ENCODE measurements around the gene TARS1. TPM values are rescaled to one million over a fixed set of nuclear protein-coding genes. Genes with fewer than 3 reads are reported as not detected.

TARS1 gene
- total and polyA plus RNA-seq, 2 of the 4 experiments (the other 2 are of a cell fraction): 90.8 to 175 TPM

DNA sequence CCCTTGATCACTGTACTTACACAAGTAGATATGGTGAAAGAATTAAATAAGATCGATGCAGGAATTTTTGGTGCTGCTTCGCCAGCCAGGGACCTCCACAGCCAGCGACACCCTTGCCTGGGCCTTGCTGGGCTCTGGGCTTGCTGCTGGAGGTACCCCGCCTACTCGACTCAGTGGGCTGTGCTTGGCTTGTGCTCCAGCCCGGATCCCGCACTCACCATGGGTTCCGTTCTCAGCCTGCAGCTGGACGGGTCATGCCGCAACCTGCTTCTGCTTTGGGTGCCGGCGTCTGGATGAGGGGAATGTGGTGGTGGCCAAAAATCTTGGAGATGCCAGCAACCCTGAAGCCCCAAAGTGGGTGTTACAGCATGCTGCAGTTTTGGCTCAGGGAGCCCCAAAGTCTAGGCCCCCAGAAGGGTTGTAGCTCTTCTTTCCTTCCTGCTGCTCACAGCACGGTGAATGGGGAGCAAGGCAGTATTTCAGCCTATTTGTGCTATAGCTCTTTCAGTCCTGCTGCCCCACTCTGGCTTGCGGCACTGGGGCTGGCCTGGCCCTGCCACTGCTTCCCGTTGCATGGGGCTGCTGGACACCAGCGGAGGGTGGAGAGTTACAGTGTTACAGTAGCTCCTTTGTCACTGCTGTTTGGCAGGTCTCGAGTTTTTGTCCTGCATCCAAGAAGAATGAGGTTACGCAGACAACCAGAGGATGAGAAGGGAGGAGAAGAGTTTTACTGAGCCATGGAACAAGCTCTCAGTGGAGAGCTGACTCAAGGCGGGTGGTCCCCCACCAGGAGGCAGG, 48.0 kb downstream of the TARS1 start:
- 94% methylated on average over 3 of the region's 19 CpGs; no CpG with 5 or more reads in 1 of the 2 experiments for WGBS, 2 experiments (ENCODE audit: extremely low coverage in 2 of 2, insufficient read length in 1 of 2)
- H2AK9ac ChIP-seq (replicated peaks; ENCODE audit: low read depth, low read length, poor library complexity): no peak overlapping the region
- intact Hi-C loops (cut with micrococcal nuclease) (no loop called here), dilution Hi-C loops (cut with HindIII; ENCODE audit: low sequenced_read_pairs, unreplicated experiment) (no loop called here), in situ Hi-C loops (cut with MboI; ENCODE audit: low sequenced_read_pairs) (no loop called here)
- no peak overlapping the region for H3K18ac ChIP-seq (ENCODE audit: low read depth, low read length)
- H3K4ac ChIP-seq (ENCODE audit: low read depth, low read length): no peak overlapping the region
- H3K14ac ChIP-seq (replicated peaks; ENCODE audit: low read depth, low read length): no peak overlapping the region
- no peaks in the 10 kb centered on the region; the same call in none of the 2 replicates for H3K9me1 ChIP-seq (ENCODE audit: insufficient read depth, low read length)
- H2AFZ ChIP-seq (replicated peaks; ENCODE audit: low read length, poor library complexity): no peak overlapping the region
- no peak overlapping the region for H3K4me2 ChIP-seq (ENCODE audit: low read depth, low read length)
- H3K4me3 ChIP-seq (ENCODE audit: insufficient read depth, low read depth, low read length): no peak overlapping the region
- no peak overlapping the region for H3K56ac ChIP-seq (ENCODE audit: extremely low read depth, insufficient read depth, low read length)
- no peak overlapping the region for H2BK15ac ChIP-seq (ENCODE audit: low read depth, low read length)
- H4K20me1 ChIP-seq (ENCODE audit: insufficient read depth, low read length): no peaks in the 10 kb centered on the region
- H2BK5ac ChIP-seq (ENCODE audit: low read depth, low read length, poor library complexity, severe bottlenecking): no peak overlapping the region
- no peak overlapping the region for H3K27ac ChIP-seq (ENCODE audit: insufficient read depth, low read length)
- POLR2A ChIA-PET (ENCODE audit: unreplicated experiment): no interaction called here
- H3K79me1 ChIP-seq (ENCODE audit: low read depth in 1 of 2, low read length in 2 of 2): no peaks in the 10 kb centered on the region
- no peak overlapping the region for H2BK120ac ChIP-seq (ENCODE audit: low read depth, low read length)
- no peak overlapping the region for H2AK5ac ChIP-seq (ENCODE audit: low read depth, low read length)
- no peaks in the 10 kb centered on the region for H3K36me3 ChIP-seq (ENCODE audit: control insufficient read depth, insufficient read depth, low read length)
- no TSS peak for BruUV-seq (replicated peaks)
- H3K27me3 ChIP-seq (ENCODE audit: control insufficient read depth, insufficient read depth, low read length): no peaks in the 10 kb centered on the region
- CTCF ChIA-PET: interaction anchor here (0.7 kb wide), 1 partner anchor 12 kb away, joined by 3 read pairs; no protein-coding TSS in a partner anchor
- H4K5ac ChIP-seq (ENCODE audit: low read depth, low read length): no peak overlapping the region
- no peak overlapping the region for H2BK20ac ChIP-seq (ENCODE audit: low read depth, low read length)
- ATAC-seq (ENCODE audit: low read depth) (no peak), DNase-seq (no peak)
- H3K9me3 ChIP-seq (ENCODE audit: control insufficient read depth, insufficient read depth, low read length): no peaks in the 10 kb centered on the region
- H3K4me1 ChIP-seq (ENCODE audit: control insufficient read depth, insufficient read depth, low read length): peaks cover 9% of the 10 kb centered on the region
- H4K8ac ChIP-seq (ENCODE audit: low read depth in 2 of 2, low read length in 2 of 2): no peak overlapping the region
- no peak overlapping the region for H3K23ac ChIP-seq (ENCODE audit: low read depth, low read length)
- H4K91ac ChIP-seq (ENCODE audit: insufficient read depth, low read depth, low read length): no peak overlapping the region
- H3K9ac ChIP-seq (ENCODE audit: low read depth, low read length): no peak overlapping the region
- no peak for TF ChIP-seq CEBPB (IDR thresholded peaks at IDR 0.05; ENCODE audit: low read depth, low read length)
- TF ChIP-seq MXI1 (IDR thresholded peaks at IDR 0.05; ENCODE audit: borderline replicate concordance, low read depth, low read length): no peak
- TF ChIP-seq POLR2A (IDR thresholded peaks at IDR 0.05; ENCODE audit: low read depth, low read length): no peak
- TF ChIP-seq, protein P1, sequence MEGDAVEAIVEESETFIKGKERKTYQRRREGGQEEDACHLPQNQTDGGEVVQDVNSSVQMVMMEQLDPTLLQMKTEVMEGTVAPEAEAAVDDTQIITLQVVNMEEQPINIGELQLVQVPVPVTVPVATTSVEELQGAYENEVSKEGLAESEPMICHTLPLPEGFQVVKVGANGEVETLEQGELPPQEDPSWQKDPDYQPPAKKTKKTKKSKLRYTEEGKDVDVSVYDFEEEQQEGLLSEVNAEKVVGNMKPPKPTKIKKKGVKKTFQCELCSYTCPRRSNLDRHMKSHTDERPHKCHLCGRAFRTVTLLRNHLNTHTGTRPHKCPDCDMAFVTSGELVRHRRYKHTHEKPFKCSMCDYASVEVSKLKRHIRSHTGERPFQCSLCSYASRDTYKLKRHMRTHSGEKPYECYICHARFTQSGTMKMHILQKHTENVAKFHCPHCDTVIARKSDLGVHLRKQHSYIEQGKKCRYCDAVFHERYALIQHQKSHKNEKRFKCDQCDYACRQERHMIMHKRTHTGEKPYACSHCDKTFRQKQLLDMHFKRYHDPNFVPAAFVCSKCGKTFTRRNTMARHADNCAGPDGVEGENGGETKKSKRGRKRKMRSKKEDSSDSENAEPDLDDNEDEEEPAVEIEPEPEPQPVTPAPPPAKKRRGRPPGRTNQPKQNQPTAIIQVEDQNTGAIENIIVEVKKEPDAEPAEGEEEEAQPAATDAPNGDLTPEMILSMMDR (conservative IDR thresholded peaks at IDR 0.05; ENCODE audit: low read depth, low read length): no peak
- TF ChIP-seq, protein P2, sequence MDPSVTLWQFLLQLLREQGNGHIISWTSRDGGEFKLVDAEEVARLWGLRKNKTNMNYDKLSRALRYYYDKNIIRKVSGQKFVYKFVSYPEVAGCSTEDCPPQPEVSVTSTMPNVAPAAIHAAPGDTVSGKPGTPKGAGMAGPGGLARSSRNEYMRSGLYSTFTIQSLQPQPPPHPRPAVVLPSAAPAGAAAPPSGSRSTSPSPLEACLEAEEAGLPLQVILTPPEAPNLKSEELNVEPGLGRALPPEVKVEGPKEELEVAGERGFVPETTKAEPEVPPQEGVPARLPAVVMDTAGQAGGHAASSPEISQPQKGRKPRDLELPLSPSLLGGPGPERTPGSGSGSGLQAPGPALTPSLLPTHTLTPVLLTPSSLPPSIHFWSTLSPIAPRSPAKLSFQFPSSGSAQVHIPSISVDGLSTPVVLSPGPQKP (IDR thresholded peaks at IDR 0.05; ENCODE audit: borderline replicate concordance, low read depth, low read length): no peak
- no peak for TF ChIP-seq MAFK (IDR thresholded peaks at IDR 0.05; ENCODE audit: low read depth, low read length)
- no peak for TF ChIP-seq SMC3 (IDR thresholded peaks at IDR 0.05; ENCODE audit: low read depth, low read length)
- TF ChIP-seq BHLHE40 (IDR thresholded peaks at IDR 0.05; ENCODE audit: low read depth, low read length): no peak
- TF ChIP-seq NFE2L2 (IDR thresholded peaks at IDR 0.05; ENCODE audit: low read depth, low read length): no peak
- no peak for TF ChIP-seq RFX5 (IDR thresholded peaks at IDR 0.05; ENCODE audit: low read depth, low read length)
- TF ChIP-seq, protein P3, sequence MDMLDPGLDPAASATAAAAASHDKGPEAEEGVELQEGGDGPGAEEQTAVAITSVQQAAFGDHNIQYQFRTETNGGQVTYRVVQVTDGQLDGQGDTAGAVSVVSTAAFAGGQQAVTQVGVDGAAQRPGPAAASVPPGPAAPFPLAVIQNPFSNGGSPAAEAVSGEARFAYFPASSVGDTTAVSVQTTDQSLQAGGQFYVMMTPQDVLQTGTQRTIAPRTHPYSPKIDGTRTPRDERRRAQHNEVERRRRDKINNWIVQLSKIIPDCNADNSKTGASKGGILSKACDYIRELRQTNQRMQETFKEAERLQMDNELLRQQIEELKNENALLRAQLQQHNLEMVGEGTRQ (IDR thresholded peaks at IDR 0.05; ENCODE audit: low read depth, low read length): no peak
- TF ChIP-seq MAZ (IDR thresholded peaks at IDR 0.05; ENCODE audit: borderline replicate concordance, low read depth, low read length): no peak
- TF ChIP-seq RCOR1 (IDR thresholded peaks at IDR 0.05; ENCODE audit: insufficient replicate concordance, low read length): no peak
- no peak for TF ChIP-seq CHD1 (IDR thresholded peaks at IDR 0.05; ENCODE audit: low read depth, low read length)
- TF ChIP-seq RAD21 (IDR thresholded peaks at IDR 0.05; ENCODE audit: low read length): no peak

All from IMR-90 (cell line).